Measurements from ENCODE around the gene MRPL42.
"Not testable (repeated sequence)": the region's sequence is repeated elsewhere in the genome, so short reads cannot be mapped to it uniquely, and the experiment has no call there.

Gene MRPL42

GRCh38 chr12:93467351-93468007 lies at the start of gene MRPL42:
Gene MRPL42 (plus strand): TSS chr12:93467514. CDS start chr12:93469286, 1,772 bp downstream.
- DNase-seq, result peak; percentile 50

GRCh38 chr12:93417967-93418480 lies 49.3 kb upstream of the MRPL42 start:
- no peak for DNase-seq

- DNase-seq, result peak; percentile 9
Observed at GRCh38 chr12:93419388-93420034, 47.8 kb upstream of the MRPL42 start.

- no peak for DNase-seq
Observed at GRCh38 chr12:93422050-93422449, 45.3 kb upstream of the MRPL42 start.

GRCh38 chr12:93425736-93426411 lies 41.4 kb upstream of the MRPL42 start:
- no peak for DNase-seq

GRCh38 chr12:93426412-93426805 lies 40.9 kb upstream of the MRPL42 start:
- DNase-seq, result no peak

GRCh38 chr12:93427779-93428564 lies 39.3 kb upstream of the MRPL42 start:
- no peak for DNase-seq

GRCh38 chr12:93429448-93429847 lies 37.9 kb upstream of the MRPL42 start:
- no peak for DNase-seq

- no peak for DNase-seq
Observed at GRCh38 chr12:93429852-93430251, 37.5 kb upstream of the MRPL42 start.

- no peak for DNase-seq
Observed at GRCh38 chr12:93430280-93430679, 37.0 kb upstream of the MRPL42 start.

GRCh38 chr12:93432031-93432430 lies 35.3 kb upstream of the MRPL42 start:
- not testable (repeated sequence) for DNase-seq

- no peak for DNase-seq
Observed at GRCh38 chr12:93434256-93434865, 33.0 kb upstream of the MRPL42 start.

- no peak for DNase-seq
Observed at GRCh38 chr12:93438266-93439050, 28.9 kb upstream of the MRPL42 start.

- DNase-seq, result no peak
Observed at GRCh38 chr12:93440043-93440835, 27.1 kb upstream of the MRPL42 start.

GRCh38 chr12:93441081-93441616 lies 26.2 kb upstream of the MRPL42 start:
- no peak for DNase-seq

GRCh38 chr12:93441617-93442410 lies 25.5 kb upstream of the MRPL42 start, which contains the start of gene UBE2N:
Gene UBE2N (minus strand): TSS chr12:93441947. CDS start chr12:93441884, 63 bp downstream.
- peak; percentile 90 for DNase-seq

GRCh38 chr12:93442411-93443340 lies 24.6 kb upstream of the MRPL42 start:
- DNase-seq, result no peak

- DNase-seq, result no peak
Observed at GRCh38 chr12:93443576-93443975, 23.7 kb upstream of the MRPL42 start.

Data from NCI-H1694 (cell line).